Coronary artery (tissue), 2 donors: ENCODE measurements around the gene FHAD1.

Experiments used
- DNase-seq: peaks from one replicate; pipeline ENCODE4 v3.0.0-alpha.2; 2017; ENCODE audit warnings: low spot score
- H3K27ac ChIP-seq, 2 donors: fragments of 200-600 bp; sonication (generic); one replicate each; pipeline ENCODE4 v1.5.1; 2016 to 2019
- H3K4me3 ChIP-seq: fragments of 200-600 bp; sonication (generic); 2 replicates; pipeline ENCODE4 v1.5.1; 2016; ENCODE audit warnings: mild to moderate bottlenecking, moderate library complexity
- CTCF ChIP-seq: fragments of 200-600 bp; sonication (generic); IDR thresholded peaks from one replicate; pipeline ENCODE4 v1.5.1; 2019; ENCODE audit warnings: antibody characterized with exemption

FHAD1 gene

GRCh38 chr1:15224974-15225373 lies 22.0 kb upstream of the FHAD1 start:
- Histone ChIP-seq H3K4me3 (no peak overlapping the region), H3K27ac (no peak overlapping the region)
- no peak for TF ChIP-seq CTCF
- DNase-seq = no peak

- Histone ChIP-seq H3K27ac (no peak overlapping the region), H3K4me3 (no peak overlapping the region)
- TF ChIP-seq CTCF = no peak
- DNase-seq = no peak
These were observed 21.6 kb upstream of the FHAD1 start for GRCh38 chr1:15225461-15225860.

- no peak overlapping the region for H3K27ac ChIP-seq
- no peak for TF ChIP-seq CTCF
- H3K4me3 ChIP-seq = no peak overlapping the region
- peak; percentile 35 for DNase-seq
These were observed 20.4 kb upstream of the FHAD1 start for GRCh38 chr1:15226388-15227255.

GRCh38 chr1:15229707-15230131 lies 17.3 kb upstream of the FHAD1 start:
- TF ChIP-seq CTCF = no peak
- H3K4me3 ChIP-seq = no peak overlapping the region
- DNase-seq = no peak
- no peak overlapping the region for H3K27ac ChIP-seq

- H3K27ac ChIP-seq = no peak overlapping the region
- no peak overlapping the region for H3K4me3 ChIP-seq
- DNase-seq = no peak
- TF ChIP-seq CTCF = no peak
These were observed 15.3 kb upstream of the FHAD1 start for GRCh38 chr1:15231714-15232201.

- Histone ChIP-seq H3K4me3 (no peak overlapping the region), H3K27ac (no peak overlapping the region)
- no peak for TF ChIP-seq CTCF
- no peak for DNase-seq
These were observed 13.3 kb upstream of the FHAD1 start for GRCh38 chr1:15233689-15234088.

- H3K4me3 ChIP-seq = no peak overlapping the region
- no peak for DNase-seq
- TF ChIP-seq CTCF = no peak
- no peak overlapping the region for H3K27ac ChIP-seq
These were observed 10.7 kb upstream of the FHAD1 start for GRCh38 chr1:15236321-15236721.
